Stimulated activated CD8-positive, alpha-beta memory T cell treated with anti-CD3 and anti-CD28 coated beads, Interleukin-12 subunit alpha, Interleukin-12 subunit beta, amount 100 ng/mL, for 24 hours (primary cell): ENCODE data around the gene NUBP1.
A peak's percentile ranks its signal among the peaks of the same experiment; 100 is the strongest.
"Not testable (repeated sequence)": the region's sequence is repeated elsewhere in the genome, so short reads cannot be mapped to it uniquely, and the experiment has no call there.

Source experiments
- DNase-seq: peaks from one replicate; pipeline ENCODE4 v3.0.0-alpha.2; 2020; ENCODE audit errors: extremely low read depth

Gene NUBP1

DNA sequence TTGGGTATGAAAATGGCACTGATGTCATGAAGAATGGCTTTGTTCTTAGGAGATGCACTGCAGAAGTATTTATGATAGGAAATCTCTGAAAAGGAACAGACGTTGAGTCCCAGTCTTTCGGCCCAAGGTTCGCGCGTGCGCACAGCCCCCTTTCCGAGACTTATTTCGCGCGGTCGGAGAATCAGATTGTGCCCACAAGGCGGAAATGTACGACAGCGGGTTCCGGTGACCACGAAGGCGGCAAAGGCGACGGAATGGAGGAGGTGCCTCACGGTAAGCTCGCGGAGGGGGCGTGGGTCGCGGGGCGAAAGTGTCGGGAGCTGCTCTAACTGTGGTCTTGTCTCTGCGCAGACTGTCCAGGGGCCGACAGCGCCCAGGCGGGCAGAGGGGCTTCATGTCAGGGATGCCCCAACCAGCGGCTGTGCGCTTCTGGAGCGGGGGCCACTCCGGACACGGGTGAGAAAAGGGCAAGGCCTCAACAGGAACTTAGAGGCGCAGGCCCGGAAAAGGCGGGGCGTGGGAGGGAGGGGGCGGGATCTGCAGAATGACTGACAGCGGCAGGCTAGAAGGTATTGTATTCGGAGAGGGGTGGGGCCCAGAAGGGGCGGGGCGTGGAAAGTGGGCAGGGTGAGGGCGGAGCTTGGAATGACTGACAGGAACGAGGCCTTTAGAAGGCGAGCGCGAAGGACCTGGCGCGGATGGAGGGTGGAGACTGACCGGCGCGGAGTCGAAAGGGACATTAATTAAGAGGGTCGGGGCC, at the start of gene NUBP1:
Gene NUBP1 (plus strand): TSS at position 233 of the 760 bp plus-strand sequence. CDS start 22 bp downstream, at position 255.
- DNase-seq, result peak; percentile 97

GRCh38 chr16:10693889-10694288, 49.8 kb upstream of the NUBP1 start:
- no peak for DNase-seq

DNA sequence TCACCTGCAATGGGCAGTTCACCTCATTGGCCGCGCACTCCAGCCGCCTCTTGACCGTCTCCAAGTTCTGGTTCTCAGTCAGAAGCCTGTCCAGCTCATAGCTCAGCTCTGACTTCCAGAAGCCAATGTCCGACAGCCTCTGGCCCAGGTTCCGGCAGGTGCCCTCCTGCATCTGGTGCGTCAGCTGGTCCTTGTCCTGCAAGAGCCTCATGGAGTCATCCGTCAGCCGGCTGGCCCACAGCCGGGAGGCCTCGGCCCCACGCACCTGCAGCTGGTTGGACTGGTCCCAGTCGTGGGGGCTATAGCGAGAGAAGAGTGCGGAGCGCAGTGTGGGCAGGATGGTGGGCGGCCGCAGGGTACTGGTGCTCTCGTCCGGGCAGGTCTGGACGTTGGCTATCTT, 49.3 kb upstream of the NUBP1 start:
- no peak for DNase-seq

DNA sequence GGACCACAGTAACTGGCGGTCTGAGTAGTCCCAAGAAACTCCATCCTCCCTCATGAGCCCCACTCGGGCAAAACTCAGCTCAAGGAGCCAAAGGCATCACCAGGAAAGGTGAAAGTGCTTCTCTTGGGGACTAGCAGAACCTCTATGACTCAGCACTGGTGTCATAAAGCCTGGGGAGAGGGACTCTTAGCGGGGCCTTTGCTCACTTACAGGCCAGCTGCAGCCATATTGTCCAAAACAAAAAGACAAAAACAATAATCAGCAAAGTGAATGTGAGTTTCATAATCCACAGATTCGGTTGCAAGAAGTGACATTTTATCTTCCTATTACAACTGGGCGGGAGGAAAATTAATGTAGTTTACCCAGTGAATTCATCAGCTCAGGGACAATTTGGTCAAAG, 48.8 kb upstream of the NUBP1 start, which contains the start of gene TEKT5:
Gene TEKT5 (minus strand): TSS at position 101 of the 400 bp plus-strand sequence. CDS start 57 bp downstream, at position 44.
- no peak for DNase-seq

- no peak for DNase-seq
These were observed 43.9 kb upstream of the NUBP1 start for GRCh38 chr16:10699756-10700155.

DNA sequence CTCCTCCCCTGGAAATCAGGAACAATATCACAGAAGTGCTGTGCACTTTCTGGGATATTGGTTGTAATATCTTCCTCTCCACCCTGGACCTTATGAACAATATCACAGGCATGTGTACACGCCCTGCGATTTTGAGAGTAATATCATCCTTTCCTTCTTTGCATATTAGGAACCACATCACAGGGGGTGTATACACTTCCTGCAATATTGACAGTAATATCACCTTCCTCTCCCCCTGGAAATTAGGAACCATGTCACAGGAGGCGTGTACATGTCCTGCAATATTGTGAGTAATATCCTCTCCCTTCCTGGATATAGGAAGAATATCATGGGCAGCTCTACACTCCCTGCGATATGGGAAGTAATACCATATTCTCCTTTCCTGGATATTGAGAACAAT, 34.7 kb upstream of the NUBP1 start:
- no peak for DNase-seq

DNA sequence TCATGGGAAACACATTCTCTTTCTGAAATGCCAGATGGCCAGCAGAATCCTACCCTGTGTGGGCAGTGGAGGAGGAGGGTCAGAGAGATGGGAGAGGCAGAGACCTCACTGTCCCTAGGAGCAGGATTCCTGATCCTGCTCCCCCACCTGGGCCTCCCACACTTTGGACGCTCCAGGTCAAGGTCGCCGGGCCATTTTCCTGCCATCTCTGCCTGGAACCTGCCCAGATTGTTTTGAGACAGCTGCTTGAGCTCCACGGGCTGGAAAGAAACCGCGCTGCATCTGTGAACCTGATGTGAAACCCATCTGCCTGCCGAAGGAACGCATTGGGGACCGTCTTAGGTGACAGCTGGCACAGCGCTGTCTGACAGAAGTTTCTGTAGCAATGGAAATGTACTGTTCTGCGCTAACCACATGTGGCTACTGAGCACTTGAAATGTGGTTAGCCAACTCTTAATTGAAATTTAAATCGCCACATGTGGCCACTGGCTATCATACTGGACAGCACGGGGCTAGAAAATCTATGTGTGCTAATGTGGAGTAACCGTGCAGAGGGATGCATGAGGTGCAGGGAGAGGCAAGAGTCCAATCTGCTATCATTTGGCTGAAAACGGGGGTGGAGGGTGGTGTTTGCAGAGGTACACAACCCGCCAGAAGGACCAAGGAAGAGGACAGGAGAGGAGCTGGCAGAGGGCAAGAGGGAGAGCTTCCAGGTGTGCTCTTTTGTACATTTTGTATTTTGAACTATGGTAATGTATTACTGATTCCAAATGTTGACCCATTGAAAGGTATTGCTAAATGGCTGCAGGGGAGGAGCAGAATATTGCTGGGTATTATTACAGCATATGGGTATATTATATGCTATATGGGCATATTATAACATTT, 15.4 kb upstream of the NUBP1 start:
- no peak for DNase-seq

DNA sequence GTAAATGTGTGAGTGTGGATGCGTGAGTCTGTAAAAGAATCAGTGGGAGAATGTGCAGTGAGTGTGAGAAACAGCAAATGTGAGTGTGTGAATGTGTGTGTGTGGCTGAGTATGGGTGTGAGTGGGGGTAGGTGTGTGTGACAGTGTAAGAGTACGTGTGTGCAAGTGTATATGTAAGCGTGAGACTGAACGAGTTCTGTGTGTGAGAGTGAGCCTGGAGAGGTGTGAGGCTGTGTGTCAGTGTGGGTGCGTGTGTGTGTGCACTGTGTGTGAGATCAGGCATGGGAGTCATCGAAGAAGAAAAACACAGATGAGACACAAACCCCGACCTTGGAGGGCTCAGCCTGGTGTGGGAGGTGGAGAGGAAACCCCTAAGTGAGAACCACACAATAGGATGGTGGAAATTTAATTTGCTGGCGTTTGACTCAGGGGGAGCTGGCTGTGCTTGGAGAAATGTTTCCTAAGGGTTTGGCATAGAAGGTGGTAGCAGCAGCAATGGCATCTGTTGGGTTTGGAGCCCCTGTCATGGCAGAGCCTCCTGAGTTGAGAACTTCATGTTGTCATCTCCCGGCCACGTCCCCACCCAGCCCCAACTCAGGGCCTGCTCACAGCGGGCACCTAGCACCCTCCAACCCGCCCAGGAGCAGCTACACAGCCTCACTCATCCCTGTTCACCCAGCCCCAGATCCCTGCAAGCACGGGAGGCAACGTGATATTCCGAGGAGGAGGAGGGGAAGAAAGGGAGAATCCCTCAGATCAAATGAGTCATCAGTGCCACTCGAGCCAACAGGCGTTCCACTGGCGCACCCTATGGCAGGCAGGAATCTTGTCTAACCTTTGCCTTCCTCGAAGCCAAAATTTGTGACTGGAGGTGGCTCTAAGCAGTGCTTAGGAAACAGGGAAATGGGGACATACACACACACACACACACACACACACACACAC, 14.3 kb upstream of the NUBP1 start:
- DNase-seq, result no peak

DNA sequence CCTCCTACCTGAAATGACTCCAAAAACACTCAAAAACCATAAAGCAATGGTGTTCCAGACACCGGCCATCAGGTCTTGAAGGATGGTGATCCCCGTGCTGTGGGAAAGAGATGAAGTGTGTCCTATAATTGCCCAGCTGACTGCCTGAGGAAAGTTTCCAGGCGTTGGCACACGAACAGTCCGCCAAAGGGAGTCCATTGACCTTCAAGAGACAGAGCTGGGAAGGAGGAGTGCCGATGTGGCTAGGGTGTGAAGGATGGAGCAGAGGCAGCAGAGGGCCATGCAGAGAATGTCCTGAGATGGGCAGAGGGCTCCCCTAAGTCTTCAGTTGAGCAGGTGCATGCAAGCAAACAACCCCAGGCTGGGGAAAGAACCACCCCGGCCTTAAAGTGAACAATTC, 11.9 kb upstream of the NUBP1 start:
- DNase-seq, result no peak

DNA sequence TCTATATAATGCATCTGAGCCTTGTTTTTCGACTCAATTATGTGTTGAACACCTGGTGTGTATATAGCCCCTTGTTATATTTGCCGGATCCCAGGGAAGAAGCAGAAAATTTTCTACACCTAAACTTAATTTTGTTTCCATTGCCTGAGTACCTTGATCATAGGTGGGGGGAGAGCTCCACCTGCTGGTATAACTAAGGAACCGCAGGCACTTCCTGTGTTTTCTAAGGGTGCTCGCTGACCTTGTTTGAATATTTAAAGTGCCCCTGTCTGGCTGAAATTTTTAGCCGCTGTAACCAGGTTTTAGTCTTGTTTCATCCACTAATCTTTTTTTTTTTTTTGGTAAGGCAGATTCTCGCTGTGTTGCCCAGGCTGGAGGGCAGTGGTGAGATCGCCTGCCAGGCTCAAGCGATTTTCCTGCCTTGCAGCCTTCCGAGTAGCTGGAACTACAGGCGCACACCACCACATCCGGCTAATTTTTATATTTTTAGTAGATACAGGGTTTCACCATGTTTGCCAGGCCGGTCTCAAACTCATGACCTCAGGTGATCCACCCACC, 6.5 kb upstream of the NUBP1 start:
- DNase-seq, result no peak

DNA sequence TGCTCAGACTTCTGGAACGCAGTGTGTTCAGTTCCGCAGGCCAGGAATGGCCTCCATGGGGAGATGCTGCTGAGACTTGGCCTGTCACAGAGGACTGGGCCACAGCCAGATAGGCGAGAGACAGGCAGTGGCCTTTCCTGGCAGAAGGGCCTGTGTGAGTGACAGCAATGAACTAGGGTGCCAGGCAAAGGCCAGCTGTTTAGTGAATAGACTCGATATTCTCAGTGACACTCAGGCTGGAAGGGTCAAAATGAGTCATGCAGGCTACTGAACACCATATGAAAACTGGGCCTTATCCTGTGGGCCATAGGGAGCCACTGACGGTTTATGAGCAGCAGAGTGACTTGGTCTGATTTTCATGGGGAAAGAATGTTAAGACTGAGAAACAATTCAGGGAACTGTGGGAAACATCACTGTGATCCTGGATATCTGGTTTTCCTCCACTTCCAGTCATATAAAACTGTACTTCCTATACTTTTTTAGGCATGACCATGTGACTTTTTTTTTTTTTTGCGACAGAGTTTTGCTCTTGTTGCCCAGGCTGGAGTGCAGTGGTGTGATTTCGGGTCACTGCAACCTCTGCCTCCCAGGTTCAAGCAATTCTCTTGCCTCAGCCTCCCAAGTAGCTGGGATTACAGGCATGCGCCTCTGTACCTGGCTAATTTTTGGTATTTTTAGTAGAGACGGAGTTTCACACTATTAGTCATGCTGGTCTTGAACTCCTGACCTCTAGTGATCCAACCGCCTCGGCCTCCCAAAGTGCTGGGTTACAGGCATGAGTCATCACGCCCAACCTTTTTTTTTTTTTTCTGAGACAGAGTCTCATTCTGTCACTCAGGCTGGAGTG, 5.2 kb upstream of the NUBP1 start:
- DNase-seq, result no peak

DNA sequence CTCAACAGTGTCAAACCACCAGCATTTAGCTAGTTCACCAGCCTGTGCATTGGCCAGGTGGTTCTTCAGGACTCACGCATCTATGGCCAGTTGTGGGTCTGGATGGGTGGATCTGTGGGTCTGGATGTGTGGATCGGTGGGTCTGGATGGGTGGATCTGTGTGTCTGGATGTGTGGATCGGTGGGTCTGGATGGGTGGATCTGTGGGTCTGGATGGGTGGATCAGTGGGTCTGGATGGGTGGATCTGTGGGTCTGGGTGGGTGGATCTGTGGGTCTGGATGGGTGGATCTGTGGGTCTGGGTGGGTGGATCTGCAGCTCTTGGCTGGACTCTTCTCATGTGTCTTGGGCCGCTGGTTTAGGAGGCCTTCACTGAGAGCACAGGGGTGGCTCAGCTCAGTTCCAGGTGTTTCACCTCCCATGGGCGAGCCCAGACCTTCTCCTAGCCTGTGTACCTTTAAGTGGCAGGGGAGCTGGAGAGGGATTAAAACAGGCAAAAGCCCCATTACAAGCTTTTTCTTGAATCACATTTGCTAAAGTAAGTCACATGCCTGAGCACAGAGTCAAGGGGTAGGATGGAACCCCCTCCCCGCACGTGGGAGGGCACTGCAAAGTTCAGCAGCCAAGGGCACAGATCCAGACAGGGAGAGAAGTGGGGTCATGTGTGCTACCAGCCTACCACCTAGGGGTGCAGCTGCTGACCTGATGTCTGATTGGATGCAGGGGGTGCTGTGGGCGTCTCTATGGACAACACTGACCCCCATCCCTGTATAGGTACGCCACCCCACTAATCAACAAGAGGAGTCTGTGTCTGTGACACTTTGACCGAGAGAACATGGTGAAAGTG, 3.4 kb upstream of the NUBP1 start:
- no peak for DNase-seq

GRCh38 chr16:10740845-10741208, 2.8 kb upstream of the NUBP1 start:
- no peak for DNase-seq

DNA sequence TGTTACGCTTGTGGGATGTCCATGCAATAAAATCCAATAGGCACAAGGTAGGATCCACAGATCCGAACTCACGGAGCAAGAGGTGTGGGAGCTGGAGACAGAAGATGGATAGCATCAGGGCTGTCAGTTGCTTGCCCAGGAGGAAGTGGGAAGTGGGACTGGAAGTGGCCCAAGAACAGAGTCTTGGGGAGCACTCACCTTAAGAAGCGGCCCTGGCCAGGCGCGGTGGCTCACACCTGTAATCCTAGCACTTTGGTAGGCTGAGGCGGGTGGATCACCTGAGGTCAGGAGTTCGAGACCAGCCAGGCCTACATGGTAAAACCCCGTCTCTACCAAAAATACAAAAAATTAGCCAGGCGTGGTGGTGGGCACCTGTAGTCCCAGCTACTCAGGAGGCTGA, 2.4 kb upstream of the NUBP1 start:
- DNase-seq, result not testable (repeated sequence)

GRCh38 chr16:10741844-10742243, 1.8 kb upstream of the NUBP1 start:
- DNase-seq, result no peak

DNA sequence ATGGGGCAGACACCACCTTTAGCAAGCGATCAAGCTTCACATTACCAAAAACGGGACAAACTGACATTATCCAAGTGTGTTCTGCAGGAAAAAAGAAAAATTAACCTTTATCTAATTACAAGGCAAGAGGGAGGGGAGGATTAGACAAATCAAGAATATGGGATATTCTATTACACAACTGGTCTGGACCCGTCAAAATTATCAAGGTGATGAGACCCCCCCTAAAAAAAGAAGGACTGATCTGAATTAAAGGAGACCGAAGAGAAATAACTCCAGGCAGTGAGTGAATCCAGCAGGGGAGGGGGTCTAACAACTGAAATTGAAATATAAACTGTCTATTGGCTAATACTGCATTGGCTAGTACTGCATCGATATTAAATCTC, 424 bp upstream of the NUBP1 start:
- no peak for DNase-seq

GRCh38 chr16:10744370-10745030, 858 bp downstream of the NUBP1 start:
- DNase-seq, result no peak

DNA sequence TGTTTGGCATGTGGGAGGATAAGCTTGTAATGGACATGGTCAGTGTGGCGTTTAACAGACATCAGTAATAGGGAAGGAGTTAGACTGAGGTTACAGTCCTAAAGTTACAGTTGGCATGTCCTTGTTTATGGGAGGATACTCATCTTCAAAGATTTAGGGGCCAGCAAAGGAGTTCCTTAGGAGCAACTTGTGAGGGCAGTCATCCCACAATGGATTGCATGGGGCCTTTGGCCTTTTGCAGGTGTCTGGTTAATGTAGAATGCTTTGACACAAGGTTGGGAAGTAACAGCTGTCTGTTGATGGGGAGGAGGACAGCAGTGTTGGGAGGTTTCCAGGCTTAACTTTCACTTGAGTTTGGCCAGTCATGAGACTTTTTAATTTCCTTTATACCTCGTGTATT, 2.2 kb downstream of the NUBP1 start:
- no peak for DNase-seq

- DNase-seq, result no peak
These were observed 7.2 kb downstream of the NUBP1 start for GRCh38 chr16:10750793-10751192.
